Measurements from ENCODE around the gene KCNQ1.

DNA sequence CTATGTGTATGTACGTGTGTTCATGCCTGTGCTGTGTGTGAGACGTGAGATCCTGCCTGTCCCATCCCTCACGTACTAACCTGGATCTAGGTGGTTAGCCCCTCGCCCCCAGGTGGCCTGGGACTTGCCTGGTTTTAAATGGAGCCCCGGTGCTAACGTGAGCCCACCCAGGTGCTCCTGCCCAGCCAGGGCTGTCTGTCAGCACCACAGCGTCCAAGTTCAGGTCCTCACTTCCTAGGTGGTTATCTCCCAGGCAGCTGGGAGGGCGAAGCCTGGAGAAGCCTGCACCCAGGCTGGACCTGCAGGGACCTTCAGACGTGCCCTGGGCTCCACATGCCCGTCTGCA is 86.0 kb downstream of the KCNQ1 start:
- TF ChIP-seq, protein P1, sequence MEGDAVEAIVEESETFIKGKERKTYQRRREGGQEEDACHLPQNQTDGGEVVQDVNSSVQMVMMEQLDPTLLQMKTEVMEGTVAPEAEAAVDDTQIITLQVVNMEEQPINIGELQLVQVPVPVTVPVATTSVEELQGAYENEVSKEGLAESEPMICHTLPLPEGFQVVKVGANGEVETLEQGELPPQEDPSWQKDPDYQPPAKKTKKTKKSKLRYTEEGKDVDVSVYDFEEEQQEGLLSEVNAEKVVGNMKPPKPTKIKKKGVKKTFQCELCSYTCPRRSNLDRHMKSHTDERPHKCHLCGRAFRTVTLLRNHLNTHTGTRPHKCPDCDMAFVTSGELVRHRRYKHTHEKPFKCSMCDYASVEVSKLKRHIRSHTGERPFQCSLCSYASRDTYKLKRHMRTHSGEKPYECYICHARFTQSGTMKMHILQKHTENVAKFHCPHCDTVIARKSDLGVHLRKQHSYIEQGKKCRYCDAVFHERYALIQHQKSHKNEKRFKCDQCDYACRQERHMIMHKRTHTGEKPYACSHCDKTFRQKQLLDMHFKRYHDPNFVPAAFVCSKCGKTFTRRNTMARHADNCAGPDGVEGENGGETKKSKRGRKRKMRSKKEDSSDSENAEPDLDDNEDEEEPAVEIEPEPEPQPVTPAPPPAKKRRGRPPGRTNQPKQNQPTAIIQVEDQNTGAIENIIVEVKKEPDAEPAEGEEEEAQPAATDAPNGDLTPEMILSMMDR (conservative IDR thresholded peaks at IDR 0.05), result no peak
- TF ChIP-seq EZH2 (IDR thresholded peaks at IDR 0.05; ENCODE audit: low read depth), result no peak
